Endothelial cell of umbilical vein (primary cell): Measurements from ENCODE around the gene NUTM2A. TPM values are rescaled to one million over a fixed set of nuclear protein-coding genes. Genes with fewer than 3 reads are reported as not detected.
"Not testable (repeated sequence)": the region's sequence is repeated elsewhere in the genome, so short reads cannot be mapped to it uniquely, and the experiment has no call there.

Experiments used
- BruUV-seq: library from RNA; stranded (reverse); fragments of 400-500 nt; replicated peaks from 2 replicates; lab custom pipeline; 2021; lab: Mats Ljungman, UMichigan
- CTCF ChIA-PET: fragments of 300-600, 350-600 bp; sonication (Branson Sonifier 250); formaldehyde crosslinking; loops from one replicate; lab custom pipeline; 2021; ENCODE audit warnings: antibody characterized with exemption, inconsistent platforms; lab: Charles Lee
- POLR2A ChIA-PET: fragments of 300-600, 350-600 bp; sonication (Branson Sonifier 250); formaldehyde crosslinking; loops from one replicate; lab custom pipeline; 2021; ENCODE audit warnings: antibody characterized with exemption, inconsistent platforms; lab: Charles Lee
- DNase-seq: peaks from one replicate; pipeline ENCODE4 v3.0.0-alpha.2; 2011; ENCODE audit warnings: low read depth, low spot score
- FAIRE-seq: peaks from 2 replicates; lab custom pipeline; 2011; peaks lifted over from hg19 to GRCh38; lab: Jason Lieb, UNC
- H2AFZ ChIP-seq: 2 replicates; pipeline ENCODE4 v1.6.0; 2012; ENCODE audit warnings: low read depth, low read length, control low read depth, inconsistent platforms
- H3K27ac ChIP-seq: 2 replicates; pipeline ENCODE4 v1.5.1; 2011; ENCODE audit warnings: low read depth, mild to moderate bottlenecking, control low read depth, low read length, moderate library complexity; ENCODE audit not compliant: insufficient read depth
- H3K27me3 ChIP-seq, 2 experiments: 2 replicates each; pipeline versions ENCODE4 v1.6.0 to v1.6.1; 2011; ENCODE audit warnings: low read length in 2 of 2, mixed read lengths in 1 of 2; ENCODE audit not compliant: control insufficient read depth in 2 of 2, insufficient read depth in 2 of 2
- H3K36me3 ChIP-seq, 2 experiments: 2 replicates in 1 of 2; 3 replicates in 1 of 2; pipeline ENCODE4 v1.5.1; 2011; ENCODE audit warnings: low read length in 2 of 2, mild to moderate bottlenecking in 1 of 2, moderate library complexity in 1 of 2; ENCODE audit not compliant: control insufficient read depth in 2 of 2, insufficient read depth in 2 of 2; ENCODE audit errors: extremely low read depth in 1 of 2
- H3K4me1 ChIP-seq: 3 replicates; pipeline ENCODE4 v1.5.1; 2011; ENCODE audit warnings: mild to moderate bottlenecking, low read length; ENCODE audit not compliant: control insufficient read depth, insufficient read depth; ENCODE audit errors: extremely low read depth
- H3K4me2 ChIP-seq: 2 replicates; pipeline ENCODE4 v1.6.1; 2011; ENCODE audit warnings: low read length, control low read depth, mixed read lengths; ENCODE audit not compliant: insufficient read depth
- H3K4me3 ChIP-seq, 3 experiments: fragments of 200-600 bp in 1 of 3; sonication (generic), shearing (Covaris generic) in 1 of 3; replicated peaks in 1 of 3; 2 replicates each; pipeline ENCODE4 v1.5.1; 2011 to 2016; ENCODE audit warnings: control low read depth in 3 of 3, low read length in 3 of 3, mild to moderate bottlenecking in 2 of 3, inconsistent platforms in 1 of 3, low read depth in 1 of 3, moderate library complexity in 1 of 3; ENCODE audit not compliant: insufficient read depth in 1 of 3
- H3K79me2 ChIP-seq: 2 replicates; pipeline ENCODE4 v1.6.0; 2012; ENCODE audit warnings: low read length, inconsistent platforms; ENCODE audit not compliant: control insufficient read depth, insufficient read depth
- H3K9ac ChIP-seq: replicated peaks from 2 replicates; pipeline ENCODE3; 2011; ENCODE audit warnings: low read length, control low read depth; ENCODE audit not compliant: insufficient read depth; ENCODE audit errors: extremely low read depth
- H3K9me1 ChIP-seq: replicated peaks from 3 replicates; pipeline ENCODE4 v1.6.0; 2011; ENCODE audit warnings: mild to moderate bottlenecking, low read length; ENCODE audit not compliant: control insufficient read depth, insufficient read depth; ENCODE audit errors: extremely low read depth
- H3K9me3 ChIP-seq: replicated peaks from 2 replicates; pipeline ENCODE4 v1.5.1; 2012; ENCODE audit warnings: low read length, inconsistent platforms; ENCODE audit not compliant: control insufficient read depth, insufficient read depth
- H4K20me1 ChIP-seq: replicated peaks from 2 replicates; pipeline ENCODE3; 2011; ENCODE audit warnings: mild to moderate bottlenecking, low read length; ENCODE audit not compliant: control insufficient read depth, insufficient read depth; ENCODE audit errors: extremely low read depth
- FOS ChIP-seq: IDR thresholded peaks from 2 replicates; pipeline ENCODE4 v1.6.1; 2011; ENCODE audit warnings: mild to moderate bottlenecking, low read length, moderate library complexity, borderline replicate concordance; ENCODE audit not compliant: insufficient read depth
- GATA2 ChIP-seq: IDR thresholded peaks from 2 replicates; pipeline ENCODE4 v1.7.0; 2011; ENCODE audit warnings: low read depth, mild to moderate bottlenecking, moderate library complexity, mixed read lengths, low read length; ENCODE audit not compliant: insufficient read length, insufficient read depth
- JUN ChIP-seq: IDR thresholded peaks from 2 replicates; pipeline ENCODE4 v1.6.1; 2011; ENCODE audit warnings: borderline replicate concordance, low read depth; ENCODE audit not compliant: insufficient read length, insufficient read depth
- dilution Hi-C: fragments of 300-500 bp; cut with MboI; formaldehyde crosslinking; loops from one replicate; pipeline ENCODE4 v1.15.0; 2019; ENCODE audit warnings: low sequenced_read_pairs; ENCODE audit not compliant: extremely low pct_ligation_motif_present
- intact Hi-C: fragments of 100-400 bp; cut with micrococcal nuclease; formaldehyde crosslinking; loops from one replicate; pipeline ENCODE4 v1.10.0; 2022
- polyA plus RNA-seq, 4 experiments: library from polyadenylated mRNA; depleted of rRNA in 3 of 4; stranded (reverse) in 3 of 4; unstranded in 1 of 4; fragments of >200 nt; gene quantifications; 2 replicates each; pipeline versions ENCODE4 v1.2.1 to v1.2.3, GENCODE V29; 2011 to 2012; ENCODE audit warnings: missing spikeins in 1 of 4
- total RNA-seq: library from RNA; stranded (reverse); gene quantifications from 2 replicates; pipeline ENCODE4 v1.2.3, GENCODE V29; 2021

Gene NUTM2A
- total and polyA plus RNA-seq, 2 donors (not counting 3 experiments of a cell fraction or from before 2014, with no cell fraction given), result 0.36 to 0.73 TPM

DNA sequence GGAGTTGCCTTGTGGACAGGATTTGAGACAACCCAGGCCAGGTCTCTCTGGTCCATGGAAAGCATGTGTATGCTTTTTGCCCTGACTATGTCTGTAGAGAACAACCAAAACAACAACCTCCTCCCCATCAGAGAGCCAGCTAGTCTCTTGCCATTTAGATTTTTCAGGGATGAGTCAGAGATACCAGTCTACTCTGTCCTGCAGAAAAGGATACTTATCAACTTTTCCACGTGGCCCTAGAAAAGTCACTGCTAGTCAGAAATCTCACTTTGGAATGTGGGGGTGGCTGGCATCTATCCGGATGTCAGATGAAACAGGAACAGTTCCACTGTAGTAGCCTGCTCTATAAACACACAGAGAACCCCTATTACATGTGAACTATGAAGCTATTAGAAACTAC lies 13.4 kb upstream of the NUTM2A start:
- H3K4me1 ChIP-seq, POLR2A ChIA-PET, H3K9me3 ChIP-seq, H3K9ac ChIP-seq, H3K36me3 ChIP-seq, dilution Hi-C loops, H3K27me3 ChIP-seq, CTCF ChIA-PET, H3K4me3 ChIP-seq, H2AFZ ChIP-seq, H4K20me1 ChIP-seq, H3K79me2 ChIP-seq, BruUV-seq, H3K9me1 ChIP-seq: not testable (repeated sequence)
- TF ChIP-seq FOS (peak; percentile 58), JUN (peak; percentile 46), GATA2 (peak; percentile 57)
- FAIRE-seq, result peak; percentile 70
- Histone ChIP-seq H3K4me2 (peak overlapping the region; percentile 24), H3K27ac (peak overlapping the region; percentile 23)
- DNase-seq, result peak; percentile 45
- intact Hi-C loops, result loop anchor here (10.0 kb wide), 1 partner anchor 293 kb away; the partner anchor contains the start of gene MINPP1

DNA sequence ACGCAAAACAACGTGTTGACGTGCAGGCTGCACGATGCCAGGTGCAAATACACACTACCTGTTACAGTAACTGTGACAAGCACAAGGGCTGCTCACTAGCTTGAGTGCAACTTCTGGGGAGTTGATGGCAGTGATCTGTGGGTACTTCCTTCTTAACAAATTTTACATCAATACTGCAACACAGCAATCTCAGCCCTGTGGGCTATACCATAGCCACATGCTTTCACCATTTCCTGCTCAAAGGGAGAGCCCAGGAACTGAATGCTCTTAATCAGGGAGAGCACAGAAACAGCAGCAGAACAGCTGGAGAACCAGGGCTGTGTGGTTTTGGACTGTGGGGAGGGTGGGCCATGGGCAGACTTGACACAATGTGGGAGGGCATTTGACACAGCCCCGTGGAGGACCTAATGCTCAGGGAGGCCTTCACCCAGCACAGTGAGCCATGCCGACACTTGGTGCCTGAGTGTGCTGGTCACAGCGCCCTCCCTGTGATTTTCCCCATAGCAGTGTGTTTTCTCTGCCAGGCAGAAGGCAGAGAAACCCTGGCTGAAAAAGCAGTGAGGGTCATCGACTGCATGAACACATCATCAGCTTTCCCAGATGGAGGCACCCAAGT lies 12.0 kb upstream of the NUTM2A start:
- intact Hi-C loops, result loop anchor here (10.0 kb wide), 1 partner anchor 292 kb away; the partner anchor contains the start of gene MINPP1
- DNase-seq, H3K27ac ChIP-seq, H3K4me1 ChIP-seq, H3K4me2 ChIP-seq, dilution Hi-C loops, POLR2A ChIA-PET, H3K36me3 ChIP-seq, H3K9me1 ChIP-seq, H2AFZ ChIP-seq, H3K9ac ChIP-seq, H4K20me1 ChIP-seq, BruUV-seq, CTCF ChIA-PET, H3K9me3 ChIP-seq, H3K27me3 ChIP-seq, H3K79me2 ChIP-seq, H3K4me3 ChIP-seq: not testable (repeated sequence)
- peak; percentile 24 for FAIRE-seq

DNA sequence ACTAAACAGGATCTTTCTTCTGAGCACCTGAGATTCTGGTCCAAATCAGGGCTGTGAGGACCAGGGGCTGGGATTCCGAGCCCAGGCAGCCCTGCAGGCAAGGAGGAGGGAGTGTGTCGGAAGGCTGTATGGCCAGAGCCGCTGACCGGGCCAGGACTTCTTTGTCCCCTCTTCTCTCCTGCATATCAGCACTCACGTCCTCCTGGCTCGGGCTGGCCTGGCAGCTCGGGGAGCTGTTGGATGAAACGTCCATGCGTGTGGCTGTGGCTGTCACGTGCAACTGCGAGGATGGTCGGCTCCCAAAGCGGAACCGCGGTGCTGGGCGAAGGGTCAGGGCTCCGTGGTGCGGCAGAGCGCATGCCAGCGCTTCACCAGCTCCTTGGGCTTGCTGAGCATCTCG lies 11.4 kb upstream of the NUTM2A start:
- dilution Hi-C loops, POLR2A ChIA-PET, DNase-seq, H2AFZ ChIP-seq, FAIRE-seq, H3K9me1 ChIP-seq, H4K20me1 ChIP-seq, H3K4me3 ChIP-seq, H3K79me2 ChIP-seq, H3K9ac ChIP-seq, H3K27me3 ChIP-seq, H3K36me3 ChIP-seq, BruUV-seq, H3K27ac ChIP-seq, CTCF ChIA-PET, H3K4me1 ChIP-seq, H3K4me2 ChIP-seq, H3K9me3 ChIP-seq: not testable (repeated sequence)
- intact Hi-C loops, result loop anchor here (10.0 kb wide), 1 partner anchor 291 kb away; the partner anchor contains the start of gene MINPP1

DNA sequence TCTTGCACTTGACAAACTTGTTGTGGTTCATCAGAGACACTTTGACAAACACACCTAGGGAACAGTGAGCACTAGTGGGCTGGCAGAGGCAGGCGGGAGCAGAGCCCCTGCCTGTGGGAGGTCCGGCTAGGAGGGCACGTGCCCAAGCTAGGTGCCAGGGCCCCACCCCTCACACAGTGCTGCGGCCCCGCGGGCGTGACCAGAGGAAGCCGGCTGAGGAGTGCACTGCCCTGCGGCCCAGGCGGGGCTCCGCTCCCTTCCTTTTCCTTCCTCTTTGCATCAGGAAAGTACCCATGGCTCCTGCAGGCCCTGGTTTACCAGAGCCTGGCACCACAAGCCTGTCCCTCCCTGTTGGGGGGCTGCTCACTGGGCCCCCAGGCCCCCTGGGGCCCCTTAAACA lies 9.1 kb upstream of the NUTM2A start:
- H3K4me2 ChIP-seq, H3K4me3 ChIP-seq, DNase-seq, H3K4me1 ChIP-seq, FAIRE-seq, H3K9me3 ChIP-seq, H3K27ac ChIP-seq, H3K27me3 ChIP-seq, POLR2A ChIA-PET, H3K36me3 ChIP-seq, CTCF ChIA-PET, dilution Hi-C loops, H3K9ac ChIP-seq, H3K79me2 ChIP-seq, BruUV-seq, H4K20me1 ChIP-seq, H3K9me1 ChIP-seq: not testable (repeated sequence)
- intact Hi-C loops, result loop anchor here (10.0 kb wide), 1 partner anchor 289 kb away; the partner anchor contains the start of gene MINPP1
- H2AFZ ChIP-seq, result peak overlapping the region; percentile 33
